GM21619 (cell line): ENCODE measurements around the gene TAMM41.
A peak's percentile ranks its signal among the peaks of the same experiment; 100 is the strongest.
"Not testable (repeated sequence)": the region's sequence is repeated elsewhere in the genome, so short reads cannot be mapped to it uniquely, and the experiment has no call there.

Experiments used
- ATAC-seq: cut with Tn5 transposase; IDR thresholded peaks from one replicate; pipeline ENCODE4 v1.9.1; 2021; ENCODE audit not compliant: unreplicated experiment

The TAMM41 gene, protein sequence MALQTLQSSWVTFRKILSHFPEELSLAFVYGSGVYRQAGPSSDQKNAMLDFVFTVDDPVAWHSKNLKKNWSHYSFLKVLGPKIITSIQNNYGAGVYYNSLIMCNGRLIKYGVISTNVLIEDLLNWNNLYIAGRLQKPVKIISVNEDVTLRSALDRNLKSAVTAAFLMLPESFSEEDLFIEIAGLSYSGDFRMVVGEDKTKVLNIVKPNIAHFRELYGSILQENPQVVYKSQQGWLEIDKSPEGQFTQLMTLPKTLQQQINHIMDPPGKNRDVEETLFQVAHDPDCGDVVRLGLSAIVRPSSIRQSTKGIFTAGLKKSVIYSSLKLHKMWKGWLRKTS

DNA sequence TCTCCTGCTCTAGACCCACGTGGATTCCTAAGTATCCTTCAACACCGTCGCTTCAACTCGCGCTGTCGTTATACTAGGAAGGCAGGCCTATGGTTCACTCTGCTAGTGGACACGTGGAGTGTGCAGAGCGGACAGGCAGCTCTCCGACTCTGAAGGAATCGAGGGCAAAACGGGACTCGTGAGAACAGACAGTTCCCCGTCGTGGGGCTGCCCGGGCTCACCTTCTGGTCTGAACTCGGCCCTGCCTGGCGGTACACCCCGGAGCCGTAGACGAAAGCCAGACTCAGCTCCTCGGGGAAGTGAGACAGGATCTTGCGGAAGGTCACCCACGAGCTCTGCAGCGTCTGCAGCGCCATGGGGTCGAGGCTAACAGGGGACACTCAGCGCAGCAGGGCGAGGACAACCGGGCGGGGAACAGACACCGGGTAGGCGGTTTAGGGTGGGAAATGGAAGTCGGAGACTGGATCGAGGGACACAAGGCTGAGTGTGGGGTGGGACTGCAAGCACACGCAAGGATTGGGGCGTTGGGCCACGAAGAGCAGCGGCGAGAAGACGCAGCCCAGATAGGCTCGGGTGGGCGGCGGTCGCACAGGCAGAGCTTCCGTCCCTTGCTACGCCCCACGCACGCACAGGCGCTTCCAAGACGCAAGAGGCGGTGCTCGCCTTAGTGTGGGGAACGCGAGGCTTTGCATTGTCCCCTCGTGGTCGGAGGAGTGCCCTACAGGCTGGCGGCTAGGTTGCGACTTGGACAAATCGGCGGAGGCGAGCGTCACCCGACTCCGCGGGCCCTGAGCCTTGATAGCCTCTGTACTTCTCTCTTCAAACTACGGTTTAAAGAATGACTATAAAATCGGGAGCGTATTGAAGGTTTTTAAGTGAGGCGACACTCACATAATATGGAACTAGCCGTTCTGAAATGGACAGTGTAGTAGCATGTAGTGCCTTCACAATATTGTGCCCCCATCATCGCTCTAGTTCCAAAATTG is at the start of gene TAMM41:
Gene TAMM41 (minus strand): TSS at position 605 of the 986 bp plus-strand sequence. CDS start 249 bp downstream, at position 356.
- peak; percentile 100 for ATAC-seq

DNA sequence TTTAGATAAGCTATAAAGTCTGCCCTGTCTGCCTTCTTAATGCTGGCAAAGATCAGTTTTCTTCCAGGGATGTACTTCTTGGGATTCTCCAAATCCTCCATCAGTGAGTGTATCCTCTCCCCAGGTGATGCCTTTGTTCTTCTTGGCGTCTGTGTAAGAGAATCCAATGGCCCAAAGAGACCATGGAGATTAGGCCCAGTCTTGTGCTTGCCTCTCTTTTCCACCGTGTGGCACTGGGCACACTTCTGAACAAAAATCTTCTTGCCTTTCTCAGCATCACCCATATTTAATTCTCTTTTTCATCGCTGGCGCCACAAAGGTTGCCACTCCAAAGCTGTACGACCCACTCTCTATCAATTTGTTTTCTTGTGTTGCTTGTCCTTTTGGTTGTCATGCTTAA is 32.2 kb upstream of the TAMM41 start:
- no peak for ATAC-seq

DNA sequence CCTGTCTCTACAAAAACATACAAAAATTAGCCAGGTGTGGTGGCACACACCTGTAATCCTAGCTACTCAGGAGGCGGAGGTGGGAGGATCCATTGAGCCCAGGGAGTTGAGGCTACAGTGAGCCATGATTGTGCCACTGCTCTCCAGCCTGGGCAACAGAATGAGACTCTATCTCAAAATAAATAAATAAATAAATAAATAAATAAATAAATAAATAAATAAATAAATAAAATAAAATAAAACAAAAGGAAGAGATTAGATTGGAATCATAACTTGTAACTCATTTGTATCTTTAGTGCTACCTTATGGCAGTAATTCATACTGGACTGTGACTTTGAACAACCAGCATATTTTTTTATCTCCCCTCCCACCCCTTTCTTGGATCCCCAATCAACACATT is 28.0 kb upstream of the TAMM41 start:
- not testable (repeated sequence) for ATAC-seq

DNA sequence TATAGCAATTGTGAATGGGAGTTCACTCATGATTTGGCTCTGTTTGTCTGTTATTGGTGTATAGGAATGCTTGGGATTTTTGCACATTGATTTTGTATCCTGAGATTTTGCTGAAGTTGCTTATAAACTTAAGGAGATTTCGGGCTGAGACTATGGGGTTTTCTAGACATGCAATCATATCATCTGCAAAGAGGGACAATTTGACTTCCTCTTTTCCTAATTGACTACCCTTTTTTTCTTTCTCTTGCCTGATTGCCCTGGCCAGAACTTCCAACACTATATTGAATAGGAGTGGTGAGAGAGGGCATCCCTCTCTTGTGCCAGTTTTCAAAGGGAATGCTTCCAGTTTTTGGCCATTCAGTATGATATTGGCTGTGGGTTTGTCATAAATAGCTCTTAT is 17.1 kb upstream of the TAMM41 start:
- ATAC-seq = not testable (repeated sequence)

DNA sequence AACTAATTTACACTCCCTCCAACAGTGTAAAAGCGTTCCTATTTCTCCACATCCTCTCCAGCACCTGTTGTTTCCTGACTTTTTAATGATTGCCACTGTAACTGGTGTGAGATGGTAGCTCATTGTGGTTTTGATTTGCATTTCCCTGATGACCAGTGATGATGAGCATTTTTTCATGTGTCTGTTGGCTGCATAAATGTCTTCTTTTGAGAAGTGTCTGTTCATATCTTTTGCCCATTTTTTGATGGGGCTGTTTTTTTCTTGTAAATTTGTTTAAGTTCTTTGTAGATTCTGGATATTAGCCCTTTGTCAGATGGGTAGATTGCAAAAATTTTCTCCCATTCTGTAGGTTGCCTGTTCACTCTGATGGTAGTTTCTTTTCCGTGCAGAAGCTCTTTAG is 15.9 kb upstream of the TAMM41 start:
- not testable (repeated sequence) for ATAC-seq

DNA sequence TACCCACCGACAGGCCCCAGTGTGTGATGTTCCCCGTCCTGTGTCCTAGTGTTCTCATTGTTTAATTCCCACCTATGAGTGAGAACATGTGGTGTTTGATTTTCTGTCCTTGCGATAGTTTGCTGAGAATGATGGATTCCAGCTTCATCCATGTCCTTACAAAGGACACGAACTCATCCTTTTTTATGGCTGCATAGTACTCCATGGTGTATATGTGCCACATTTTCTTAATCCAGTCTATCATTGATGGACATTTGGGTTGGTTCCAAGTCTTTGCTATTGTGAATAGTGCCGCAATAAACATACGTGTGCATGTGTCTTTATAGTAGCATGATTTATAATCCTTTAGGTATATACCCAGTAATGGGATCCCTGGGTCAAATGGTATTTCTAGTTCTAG is 15.5 kb upstream of the TAMM41 start:
- ATAC-seq = not testable (repeated sequence)

DNA sequence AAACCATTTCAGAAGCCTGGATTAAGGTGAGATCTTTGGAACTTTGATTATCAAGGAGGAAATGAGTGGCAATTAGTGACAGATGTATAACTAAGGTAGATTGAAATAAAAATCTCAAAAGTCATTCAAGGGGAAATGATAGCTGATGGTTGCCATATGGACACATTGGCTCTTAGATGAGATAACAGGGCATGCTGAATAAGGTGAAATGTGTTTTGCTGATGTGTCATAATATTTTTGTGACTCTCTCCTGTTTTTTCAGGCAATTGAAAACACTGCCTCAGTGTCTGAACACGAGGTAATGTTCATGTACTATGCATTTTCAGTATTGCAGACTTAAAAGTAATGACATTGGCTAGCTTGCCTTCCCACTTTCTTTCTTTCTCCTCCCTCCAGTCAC is 13.5 kb upstream of the TAMM41 start:
- not testable (repeated sequence) for ATAC-seq

DNA sequence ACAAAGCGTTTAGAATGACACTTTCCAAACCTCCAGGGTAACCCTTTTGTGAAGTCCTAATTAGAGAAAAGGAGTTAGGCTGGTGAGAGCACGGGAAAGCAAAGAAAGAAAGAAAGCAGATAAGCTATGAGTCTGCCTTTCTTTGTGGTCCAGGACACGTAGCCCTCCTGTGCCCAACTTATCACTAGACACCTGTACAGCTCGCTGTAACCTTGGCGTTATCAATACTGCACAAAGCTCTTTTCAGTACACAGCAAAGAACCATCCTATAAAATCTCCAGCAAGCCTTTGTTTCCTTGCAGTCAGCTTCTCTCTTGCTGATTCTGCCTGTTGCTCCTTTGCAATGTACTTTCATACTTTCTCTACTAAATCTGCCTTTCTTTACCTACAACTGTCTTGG is 6.8 kb upstream of the TAMM41 start:
- no peak for ATAC-seq

DNA sequence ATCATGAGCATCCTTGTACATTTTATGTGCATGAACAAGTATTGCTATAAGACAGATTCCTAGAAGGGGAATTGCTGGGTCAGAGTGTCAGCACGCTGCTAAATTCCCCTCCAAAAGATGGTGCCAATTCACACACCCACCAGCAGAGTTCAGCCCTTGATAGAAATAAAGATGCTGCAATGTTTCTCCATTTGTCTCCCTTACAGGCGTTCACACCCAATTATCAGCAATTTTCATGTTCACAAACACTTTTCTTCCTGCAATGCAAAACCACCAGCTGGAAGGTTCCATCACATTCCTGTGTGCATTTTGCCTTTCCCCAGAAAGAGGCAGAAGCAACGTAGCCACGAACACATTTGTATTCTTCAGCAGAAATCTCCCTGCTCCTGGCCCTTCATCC is 3.3 kb upstream of the TAMM41 start:
- no peak for ATAC-seq

DNA sequence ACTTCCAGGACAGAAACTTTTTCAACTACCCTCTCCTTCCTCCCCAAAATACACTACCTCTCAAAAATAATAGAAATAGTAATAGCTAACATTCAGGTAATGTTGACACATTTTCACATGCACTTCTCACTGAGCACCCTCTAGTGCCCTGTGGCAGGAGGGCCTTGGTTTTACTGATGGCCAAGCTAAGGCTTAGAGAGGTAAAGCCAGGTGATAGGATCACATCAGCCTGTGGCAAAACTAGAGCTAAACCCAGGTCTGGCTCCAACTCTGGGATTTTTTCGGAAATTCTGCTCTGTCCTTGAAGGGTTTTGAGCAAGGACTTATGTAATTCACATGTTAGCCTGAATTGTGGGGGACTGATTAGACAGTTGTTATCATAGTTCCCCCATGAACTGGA is 922 bp upstream of the TAMM41 start:
- no peak for ATAC-seq

DNA sequence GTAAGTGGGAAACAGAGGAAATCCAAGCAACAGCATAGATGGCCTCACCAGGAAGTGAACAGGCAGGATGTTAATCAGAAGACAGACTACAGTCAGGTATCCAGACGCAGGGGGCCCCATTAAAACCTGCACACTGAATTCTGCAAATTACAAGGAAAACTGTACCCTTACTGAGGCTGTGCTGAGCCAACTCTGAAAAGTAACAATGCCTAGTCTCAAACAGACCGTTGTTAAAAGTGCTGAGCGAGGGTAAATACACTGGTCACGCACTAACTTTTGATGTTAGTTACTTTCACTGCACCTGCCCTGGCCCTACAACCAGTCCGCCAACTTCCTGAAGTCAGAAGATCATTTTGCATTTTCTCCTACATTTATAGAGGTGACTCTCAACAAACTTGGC is 1.0 kb downstream of the TAMM41 start:
- ATAC-seq = no peak

DNA sequence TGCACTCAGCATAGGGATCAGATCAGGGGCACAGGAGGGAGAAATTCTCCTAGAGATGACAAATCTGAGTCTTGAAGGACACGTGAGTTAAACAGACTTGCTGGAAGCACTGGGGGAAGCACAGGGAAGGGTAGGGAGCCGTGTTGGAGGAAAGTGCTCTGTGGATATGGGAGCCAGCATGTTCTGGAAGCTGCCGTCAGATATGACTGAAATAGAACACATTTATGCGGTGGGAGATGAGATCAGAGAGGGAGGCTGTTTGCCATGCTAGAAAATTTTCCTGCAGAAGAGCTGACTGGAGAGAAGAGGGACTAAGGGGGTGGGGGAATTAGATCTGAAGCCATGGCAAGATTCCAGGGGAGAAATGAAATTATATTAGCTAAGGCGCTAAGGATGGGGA is 1.8 kb downstream of the TAMM41 start:
- ATAC-seq = no peak

DNA sequence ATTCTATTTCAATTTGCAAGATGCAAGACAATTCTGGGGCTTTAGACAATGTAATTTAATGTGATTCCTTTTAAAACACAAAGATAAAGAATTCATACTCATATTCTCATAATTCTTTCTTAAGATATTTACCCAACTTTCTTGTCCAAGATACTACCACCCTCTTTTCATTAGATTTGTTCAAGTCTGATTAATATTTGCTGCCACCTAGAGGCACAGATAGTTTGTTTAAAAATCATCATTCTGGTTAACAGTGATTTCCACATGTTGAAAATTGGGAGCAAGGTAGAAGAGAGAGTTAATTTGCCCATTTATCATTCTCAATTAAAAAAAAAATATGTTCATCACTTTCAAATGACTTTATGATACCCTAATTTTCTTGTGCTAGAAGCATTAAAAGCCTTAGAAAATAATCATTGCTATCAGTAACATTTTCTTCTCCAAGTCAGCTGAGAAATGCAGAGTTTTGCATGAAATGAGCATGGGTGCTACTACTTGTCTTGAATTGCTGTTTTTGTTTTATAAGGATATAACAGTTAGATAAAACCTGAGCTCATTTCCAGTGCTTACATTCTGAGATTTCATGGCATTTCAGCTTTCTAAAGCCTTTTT is 11.6 kb downstream of the TAMM41 start:
- no peak for ATAC-seq

DNA sequence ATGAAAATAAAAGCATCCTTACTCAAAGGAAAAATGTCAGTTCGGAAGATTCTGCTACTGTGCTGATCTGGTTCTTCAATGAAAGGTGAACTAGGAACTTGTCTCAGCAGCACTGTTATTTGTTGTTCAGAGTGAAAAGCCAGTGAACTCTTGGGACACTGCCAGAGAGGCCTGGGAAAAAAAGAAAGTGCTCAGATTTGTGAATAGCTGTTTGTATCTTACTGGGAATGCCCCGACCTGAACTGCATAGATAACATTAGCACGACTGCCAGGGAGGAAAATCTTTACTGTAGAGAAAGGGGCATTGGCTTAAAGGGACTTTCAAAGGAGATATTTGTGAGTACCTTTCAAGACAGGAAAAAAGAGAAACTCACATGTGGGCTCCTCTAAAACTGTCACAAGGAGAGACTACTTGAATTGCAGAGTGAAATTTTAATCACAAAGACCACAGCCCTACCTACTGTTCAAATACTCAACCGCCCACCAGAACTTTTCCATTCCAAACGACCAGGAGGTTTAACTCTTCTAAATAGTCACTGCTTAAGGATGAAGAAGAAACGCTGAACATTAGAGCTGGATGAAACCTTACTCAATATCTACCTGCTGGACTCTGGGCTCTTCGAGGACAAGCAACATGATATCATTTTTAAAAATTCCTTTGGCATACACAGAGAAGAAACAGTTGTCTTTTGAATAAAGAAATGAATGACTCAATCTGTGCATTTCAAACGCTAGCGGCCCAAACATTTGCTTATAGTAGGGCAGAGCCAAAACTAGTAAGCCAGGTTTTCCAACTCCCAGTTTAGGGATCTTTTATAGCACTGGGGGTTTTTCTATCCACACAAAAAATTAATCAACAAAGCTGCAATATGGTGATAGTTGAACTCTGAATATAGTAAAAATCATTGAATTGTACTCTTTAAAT is 13.4 kb downstream of the TAMM41 start:
- no peak for ATAC-seq

DNA sequence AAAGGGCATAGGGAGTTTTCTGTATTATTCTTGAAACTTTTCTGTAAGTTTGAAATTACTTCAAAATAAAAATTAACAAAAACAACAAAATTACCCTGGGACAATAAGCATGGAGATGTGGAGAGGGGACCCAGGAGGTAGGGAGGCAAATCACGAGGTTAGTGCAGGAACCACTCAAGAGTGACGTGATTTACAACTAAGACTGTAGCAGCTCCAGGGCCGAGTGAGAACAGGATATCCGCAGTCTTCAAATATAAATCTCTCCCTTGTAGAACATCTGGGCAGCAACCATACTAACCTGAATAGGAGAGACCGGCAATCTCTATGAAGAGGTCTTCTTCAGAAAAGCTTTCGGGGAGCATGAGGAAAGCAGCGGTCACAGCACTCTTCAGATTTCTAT is 17.3 kb downstream of the TAMM41 start:
- no peak for ATAC-seq

DNA sequence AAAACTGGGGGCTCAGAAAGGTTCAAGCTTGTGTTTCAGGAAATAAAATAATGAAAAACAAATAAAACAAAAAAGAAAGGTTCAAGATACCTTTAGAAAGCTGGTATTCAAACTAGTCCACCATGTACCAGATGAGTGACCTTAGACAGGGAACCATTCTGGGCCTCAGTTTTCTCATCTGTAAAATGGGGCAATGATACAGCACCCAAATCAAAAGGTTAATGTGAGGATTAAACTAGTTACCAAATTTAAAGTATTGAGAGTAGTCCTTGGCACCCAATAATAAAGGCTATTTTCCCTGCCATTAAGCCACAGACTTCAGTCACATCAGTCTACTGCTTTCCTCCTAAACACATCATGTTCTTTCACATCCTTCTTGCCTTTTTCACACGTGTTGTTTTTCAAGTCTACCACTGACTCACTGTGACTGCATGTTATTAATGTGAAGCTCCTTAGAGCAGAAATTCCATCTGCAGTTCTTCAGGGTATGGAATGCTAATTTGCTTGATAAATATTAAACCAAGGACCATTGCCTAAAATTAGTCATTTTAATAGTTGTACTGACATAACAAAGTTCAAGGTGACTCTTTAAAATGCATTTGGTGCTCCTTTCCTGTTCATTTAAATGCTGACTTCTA is 19.9 kb downstream of the TAMM41 start:
- ATAC-seq = no peak

DNA sequence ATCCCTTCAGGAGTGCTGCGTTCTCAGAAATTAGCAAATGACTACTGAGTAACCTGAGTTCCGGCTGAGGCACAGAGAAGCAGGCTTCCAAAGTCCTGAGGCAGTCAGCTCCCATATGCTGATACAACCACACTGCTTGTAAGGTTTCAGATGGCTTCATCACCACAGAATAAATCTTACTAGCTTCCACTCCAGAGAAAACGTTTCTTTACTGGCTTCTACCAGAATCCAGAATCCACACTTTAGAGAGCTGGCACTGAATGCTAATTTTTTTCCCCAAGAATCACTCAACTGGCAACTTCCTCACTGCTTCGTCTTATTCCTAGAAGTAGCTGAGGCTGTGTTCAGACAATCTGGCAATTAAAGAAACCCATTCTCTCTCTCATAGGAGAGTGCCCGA is 21.4 kb downstream of the TAMM41 start:
- ATAC-seq = no peak

DNA sequence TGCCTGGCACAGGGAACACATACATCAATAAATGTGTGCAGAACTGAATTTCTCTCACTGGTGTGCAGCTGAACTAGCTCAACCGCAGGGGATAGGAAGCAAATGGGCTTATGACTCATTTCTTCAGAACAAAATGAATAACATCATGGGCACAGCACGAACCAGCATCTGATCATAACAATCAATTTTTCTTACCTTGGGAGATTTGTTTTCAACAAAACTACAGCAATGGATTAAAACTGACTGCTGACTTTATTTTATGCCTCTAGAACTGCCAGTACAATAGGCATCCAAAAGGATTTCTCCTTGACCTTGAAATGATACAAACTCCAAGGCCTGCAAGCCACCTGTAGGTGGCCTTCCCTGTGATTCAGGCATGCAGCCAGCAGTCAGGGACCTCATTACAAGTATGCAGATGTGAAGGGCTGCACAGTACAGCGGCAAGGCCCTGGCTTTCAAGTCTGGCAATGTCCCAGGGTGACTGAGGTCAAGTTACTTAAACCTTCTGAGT is 26.1 kb downstream of the TAMM41 start:
- peak; percentile 67 for ATAC-seq

DNA sequence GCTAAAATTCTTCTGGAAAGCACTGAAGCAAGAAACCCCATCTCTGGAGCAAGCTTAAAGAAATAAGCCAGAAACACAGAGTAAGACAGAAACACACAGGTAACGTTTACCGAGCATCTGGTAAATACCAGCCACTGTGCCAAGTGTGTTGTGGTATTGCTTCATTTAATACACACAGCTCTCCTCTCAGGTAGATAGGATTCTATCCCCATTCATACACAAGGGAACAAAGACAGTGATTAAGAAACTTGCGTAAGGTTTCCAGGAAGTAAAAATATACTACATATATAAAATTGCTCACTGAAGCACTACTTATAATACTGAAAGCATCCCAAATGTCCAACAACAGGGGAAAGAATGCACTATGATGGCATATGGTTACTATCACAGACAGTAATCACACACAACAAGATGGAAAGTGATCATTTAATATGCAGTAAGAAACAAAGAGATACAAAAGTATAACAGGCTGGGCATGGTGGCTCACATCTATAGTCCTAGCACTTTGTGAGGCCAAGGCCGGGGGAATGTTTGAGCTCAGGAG is 27.5 kb downstream of the TAMM41 start:
- ATAC-seq = no peak

DNA sequence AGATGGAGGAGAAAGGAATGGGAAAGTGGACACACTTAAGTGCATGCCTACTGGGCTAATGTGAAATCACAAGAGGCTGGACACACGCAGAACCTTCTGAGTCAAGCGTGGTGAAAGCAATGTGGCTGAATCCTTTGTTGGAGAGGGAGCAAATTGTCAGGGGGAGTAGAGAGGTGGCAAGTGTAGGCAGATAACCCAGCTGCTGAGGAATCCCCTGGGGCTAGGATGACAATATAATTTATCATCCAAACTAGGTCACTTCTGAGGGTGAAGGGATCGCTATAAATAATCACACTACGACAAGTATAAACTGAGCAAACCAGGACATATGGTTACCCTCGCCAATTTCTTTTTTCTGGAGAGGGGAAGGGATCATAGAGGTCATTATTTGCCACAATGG is 28.7 kb downstream of the TAMM41 start:
- ATAC-seq = no peak
